Prostate gland (tissue), 2 donors: ENCODE results near the gene INSM2. TPM values are rescaled to one million over a fixed set of nuclear protein-coding genes. Genes with fewer than 3 reads are reported as not detected.

ENCODE experiments used
- DNase-seq: peaks from one replicate; pipeline ENCODE4 v3.0.0-alpha.2; 2019; ENCODE audit warnings: low spot score
- H3K27ac ChIP-seq, 2 donors: fragments of 200-600 bp; sonication (generic); 2 replicates each; pipeline ENCODE4 v1.5.1; 2017 to 2019
- H3K27me3 ChIP-seq: fragments of 200-600 bp; sonication (generic); replicated peaks from 2 replicates; pipeline ENCODE4 v1.5.1; 2019; ENCODE audit not compliant: insufficient read depth
- H3K36me3 ChIP-seq, 2 donors: fragments of 200-600 bp; sonication (generic); 1 replicate in 1 of 2; 2 replicates in 1 of 2; pipeline versions ENCODE4 v1.5.1 to v1.8.1; 2017 to 2019
- H3K4me1 ChIP-seq: fragments of 200-600 bp; sonication (generic); replicated peaks from 2 replicates; pipeline ENCODE4 v1.5.1; 2019
- H3K4me3 ChIP-seq, 2 donors: fragments of 200-600 bp; sonication (generic); 2 replicates each; pipeline ENCODE4 v1.5.1; 2017 to 2019
- H3K9me3 ChIP-seq: fragments of 200-600 bp; sonication (generic); 2 replicates; pipeline ENCODE4 v1.5.1; 2017
- POLR2A ChIP-seq: fragments of 450-650 bp; IDR thresholded peaks from one replicate; pipeline ENCODE4 v1.6.1; 2016; ENCODE audit warnings: antibody characterized with exemption, mild to moderate bottlenecking
- POLR2AphosphoS5 ChIP-seq: sonication (generic); formaldehyde crosslinking; IDR thresholded peaks from one replicate; pipeline ENCODE4 v1.6.1; 2017; ENCODE audit warnings: antibody characterized with exemption
- WGBS: methylation state at CpG from one replicate; pipeline ENCODE4 v1.1.5; 2018; 5-methylcytosine and 5-hydroxymethylcytosine counted together
- intact Hi-C: fragments of 100-400 bp; cut with DNase I; formaldehyde crosslinking; loops from one replicate; pipeline ENCODE4 v1.14.2; 2022
- total RNA-seq, 2 donors: library from RNA; depleted of rRNA; stranded (reverse); fragments of >200 nt; gene quantifications; one replicate each; pipeline ENCODE4 v1.1.0, GENCODE V29; 2016
- TF ChIP-seq, protein P1 (sequence below), 4 experiments: fragments of 200-600 bp in 2 of 4; fragments of 450-650 bp in 2 of 4; sonication (generic) in 2 of 4; IDR thresholded peaks; 1 replicate in 3 of 4; 2 replicates in 1 of 4; pipeline ENCODE4 v1.5.1; 2016 to 2019; ENCODE audit warnings: antibody characterized with exemption in 4 of 4, mild to moderate bottlenecking in 2 of 4, moderate library complexity in 2 of 4

INSM2 gene
- total RNA-seq, 2 donors from 2014 or later = 1.2 TPM; not detected in 1

DNA sequence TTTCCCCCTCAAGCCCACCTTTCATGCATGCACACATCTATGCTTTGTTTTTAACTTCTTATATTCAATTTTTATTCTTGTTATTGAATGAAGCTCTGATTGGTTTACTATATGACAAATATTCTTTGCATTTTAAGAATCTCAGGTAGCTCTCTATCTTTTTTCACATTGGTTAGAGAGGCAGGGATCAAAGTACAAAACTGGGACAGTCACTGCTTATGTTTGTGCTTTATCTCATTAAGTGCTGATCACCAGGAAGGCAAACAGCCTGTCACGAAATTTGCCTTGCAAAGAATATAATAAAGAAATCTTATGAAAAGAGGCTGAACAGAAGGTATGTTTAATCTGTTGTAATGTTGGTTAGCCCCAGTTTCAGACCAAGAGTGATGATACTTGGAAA is 29.7 kb upstream of the INSM2 start:
- intact Hi-C loops = no loop called here
- Histone ChIP-seq H3K27me3 (no peaks in the 10 kb centered on the region), H3K4me3 (no peak overlapping the region), H3K27ac (no peak overlapping the region), H3K36me3 (no peaks in the 10 kb centered on the region), H3K4me1 (no peaks in the 10 kb centered on the region), H3K9me3 (no peaks in the 10 kb centered on the region)
- DNase-seq = no peak
- 32% methylated on average over 1 of the region's 1 CpG for WGBS
- TF ChIP-seq POLR2AphosphoS5 = no peak
- no peak for TF ChIP-seq POLR2A
- TF ChIP-seq, protein P1, sequence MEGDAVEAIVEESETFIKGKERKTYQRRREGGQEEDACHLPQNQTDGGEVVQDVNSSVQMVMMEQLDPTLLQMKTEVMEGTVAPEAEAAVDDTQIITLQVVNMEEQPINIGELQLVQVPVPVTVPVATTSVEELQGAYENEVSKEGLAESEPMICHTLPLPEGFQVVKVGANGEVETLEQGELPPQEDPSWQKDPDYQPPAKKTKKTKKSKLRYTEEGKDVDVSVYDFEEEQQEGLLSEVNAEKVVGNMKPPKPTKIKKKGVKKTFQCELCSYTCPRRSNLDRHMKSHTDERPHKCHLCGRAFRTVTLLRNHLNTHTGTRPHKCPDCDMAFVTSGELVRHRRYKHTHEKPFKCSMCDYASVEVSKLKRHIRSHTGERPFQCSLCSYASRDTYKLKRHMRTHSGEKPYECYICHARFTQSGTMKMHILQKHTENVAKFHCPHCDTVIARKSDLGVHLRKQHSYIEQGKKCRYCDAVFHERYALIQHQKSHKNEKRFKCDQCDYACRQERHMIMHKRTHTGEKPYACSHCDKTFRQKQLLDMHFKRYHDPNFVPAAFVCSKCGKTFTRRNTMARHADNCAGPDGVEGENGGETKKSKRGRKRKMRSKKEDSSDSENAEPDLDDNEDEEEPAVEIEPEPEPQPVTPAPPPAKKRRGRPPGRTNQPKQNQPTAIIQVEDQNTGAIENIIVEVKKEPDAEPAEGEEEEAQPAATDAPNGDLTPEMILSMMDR (IDR thresholded peaks at IDR 0.05) = no peak

DNA sequence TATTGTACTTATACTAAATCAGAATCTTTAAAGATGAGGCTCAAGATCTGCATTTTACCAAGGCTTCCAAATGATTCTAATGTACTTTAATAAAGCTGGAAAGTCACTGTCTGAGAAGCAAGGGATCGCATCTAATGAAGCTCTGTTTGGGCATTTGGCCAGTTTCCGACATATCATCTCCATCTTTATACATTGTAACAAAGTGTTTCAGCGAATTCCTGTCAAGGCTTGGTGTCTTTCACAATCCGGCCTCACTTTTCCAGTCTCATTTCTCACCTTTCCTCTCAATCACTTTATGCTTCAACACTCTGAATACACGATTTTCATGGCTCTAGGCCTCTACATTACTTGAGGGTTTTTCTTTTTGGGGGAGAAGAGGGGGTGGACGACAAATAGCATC is 27.5 kb upstream of the INSM2 start:
- no peak overlapping the region for H3K4me3 ChIP-seq
- no peak overlapping the region for H3K27ac ChIP-seq
- intact Hi-C loops = no loop called here
- 45% methylated on average over 6 of the region's 6 CpGs for WGBS
- H3K27me3 ChIP-seq = no peaks in the 10 kb centered on the region
- no peaks in the 10 kb centered on the region for H3K36me3 ChIP-seq
- no peaks in the 10 kb centered on the region for H3K4me1 ChIP-seq
- H3K9me3 ChIP-seq = no peaks in the 10 kb centered on the region
- TF ChIP-seq, protein P1 (IDR thresholded peaks at IDR 0.05) = no peak
- TF ChIP-seq POLR2AphosphoS5 (no peak), POLR2A (no peak)
- no peak for DNase-seq

DNA sequence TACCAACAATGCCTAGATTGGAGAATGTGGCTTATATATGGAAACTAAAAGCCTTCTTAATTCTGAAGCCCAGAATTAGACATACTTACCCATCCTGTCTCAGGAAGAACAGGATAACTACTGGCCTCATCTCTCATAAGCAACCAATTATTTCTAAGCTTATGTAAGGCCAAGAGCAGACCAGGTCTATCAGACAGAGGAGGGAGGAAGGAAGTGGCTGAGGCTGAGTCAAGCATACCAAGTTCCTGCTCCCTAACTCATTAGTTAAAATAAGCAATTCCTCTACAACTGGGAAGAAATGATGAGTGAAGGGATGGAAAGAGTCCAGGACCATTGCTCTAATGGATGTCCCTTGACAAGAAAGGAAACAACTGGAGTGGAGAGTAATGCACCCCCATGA is 27.0 kb upstream of the INSM2 start:
- TF ChIP-seq POLR2AphosphoS5 (no peak), POLR2A (no peak)
- TF ChIP-seq, protein P1 (IDR thresholded peaks at IDR 0.05) = no peak
- H3K36me3 ChIP-seq = no peaks in the 10 kb centered on the region
- intact Hi-C loops = no loop called here
- H3K27ac ChIP-seq = no peak overlapping the region
- no peak overlapping the region for H3K4me3 ChIP-seq
- no peaks in the 10 kb centered on the region for H3K4me1 ChIP-seq
- H3K9me3 ChIP-seq = no peaks in the 10 kb centered on the region
- DNase-seq = no peak
- H3K27me3 ChIP-seq = no peaks in the 10 kb centered on the region

DNA sequence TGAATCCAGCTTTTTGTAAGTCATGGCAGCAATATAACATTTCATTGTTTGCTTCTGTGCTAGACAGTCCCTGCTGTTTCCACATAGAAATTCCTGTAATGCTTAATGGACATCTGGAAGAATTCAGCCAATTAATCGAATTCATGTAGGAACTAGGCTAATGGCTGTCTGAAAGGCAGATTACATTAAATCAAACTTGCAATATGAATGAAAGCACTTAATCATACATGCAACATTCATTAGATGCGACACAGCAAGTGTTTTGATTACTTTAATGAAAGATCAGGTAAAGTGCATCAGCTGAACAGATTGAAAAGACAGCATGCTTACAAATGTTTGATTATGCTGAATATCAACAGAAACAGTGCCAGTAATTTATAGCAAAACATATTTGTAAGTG is 24.1 kb upstream of the INSM2 start:
- Histone ChIP-seq H3K4me1 (no peaks in the 10 kb centered on the region), H3K9me3 (no peaks in the 10 kb centered on the region), H3K36me3 (no peaks in the 10 kb centered on the region), H3K27me3 (no peaks in the 10 kb centered on the region), H3K27ac (no peak overlapping the region), H3K4me3 (no peak overlapping the region)
- TF ChIP-seq, protein P1 (IDR thresholded peaks at IDR 0.05) = no peak
- TF ChIP-seq POLR2AphosphoS5 (no peak), POLR2A (no peak)
- no peak for DNase-seq
- intact Hi-C loops = no loop called here
- WGBS = 59% methylated on average over 2 of the region's 2 CpGs

DNA sequence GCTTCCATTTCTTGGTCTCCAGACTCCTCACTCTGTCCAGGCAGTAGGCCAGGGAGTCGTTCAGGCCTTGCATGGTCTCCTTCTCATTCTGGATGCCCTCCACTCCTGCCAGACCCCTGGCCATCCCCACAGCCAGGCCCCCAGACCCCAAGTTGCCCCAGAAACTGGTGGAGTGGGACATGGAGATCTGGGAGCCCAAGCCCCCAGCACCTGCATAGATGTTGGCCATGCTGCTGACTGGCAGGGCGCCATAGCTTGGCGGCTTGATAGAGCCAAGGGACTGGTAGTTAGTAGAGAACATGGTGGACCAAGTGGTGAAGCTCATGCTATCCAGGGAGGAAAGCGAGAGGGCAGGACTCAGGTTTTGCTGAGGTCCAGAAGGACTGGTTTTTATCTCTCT is 21.2 kb upstream of the INSM2 start:
- no peaks in the 10 kb centered on the region for H3K4me1 ChIP-seq
- no peaks in the 10 kb centered on the region for H3K27me3 ChIP-seq
- DNase-seq = no peak
- H3K4me3 ChIP-seq = no peak overlapping the region
- H3K9me3 ChIP-seq = no peaks in the 10 kb centered on the region
- intact Hi-C loops = no loop called here
- no peak overlapping the region for H3K27ac ChIP-seq
- H3K36me3 ChIP-seq = no peaks in the 10 kb centered on the region
- 94% methylated on average over 4 of the region's 4 CpGs for whole genome bisulfite sequencing
- TF ChIP-seq POLR2AphosphoS5 (no peak), POLR2A (no peak)
- TF ChIP-seq, protein P1 (IDR thresholded peaks at IDR 0.05) = no peak
